Choroid plexus epithelial cell (primary cell): ENCODE measurements around the gene NLRP14.

Experiments
- DNase-seq: peaks from one replicate; pipeline ENCODE4 v3.0.0-alpha.2; 2010; ENCODE audit warnings: low read depth
- H3K4me3 ChIP-seq: 2 replicates; pipeline ENCODE4 v1.5.1; 2011; ENCODE audit warnings: low read depth, mild to moderate bottlenecking, control low read depth, low read length, moderate library complexity
- CTCF ChIP-seq: conservative IDR thresholded peaks from 2 replicates; pipeline ENCODE4 v1.5.1; 2011; ENCODE audit warnings: low read depth, mild to moderate bottlenecking, control low read depth, inconsistent platforms, low read length, moderate library complexity

The NLRP14 gene

GRCh38 chr11:6992457-6993417 lies 27.5 kb upstream of the NLRP14 start:
- TF ChIP-seq CTCF, result no peak
- peak overlapping the region; percentile 23 for H3K4me3 ChIP-seq
- DNase-seq, result peak; percentile 95

GRCh38 chr11:6995703-6996102 lies 24.6 kb upstream of the NLRP14 start:
- DNase-seq, result peak; percentile 21
- no peak overlapping the region for H3K4me3 ChIP-seq
- peak; percentile 17 for TF ChIP-seq CTCF

- H3K4me3 ChIP-seq, result no peak overlapping the region
- DNase-seq, result peak; percentile 44
- TF ChIP-seq CTCF, result no peak
Observed at GRCh38 chr11:7004482-7004881, 15.8 kb upstream of the NLRP14 start.

- no peak for DNase-seq
- TF ChIP-seq CTCF, result no peak
- no peak overlapping the region for H3K4me3 ChIP-seq
Observed at GRCh38 chr11:7014118-7014517, 6.2 kb upstream of the NLRP14 start.

- TF ChIP-seq CTCF, result no peak
- H3K4me3 ChIP-seq, result no peak overlapping the region
- DNase-seq, result no peak
Observed at GRCh38 chr11:7016011-7016410, 4.3 kb upstream of the NLRP14 start.

- DNase-seq, result peak; percentile 43
- peak overlapping the region; percentile 92 for H3K4me3 ChIP-seq
- TF ChIP-seq CTCF, result no peak
Observed at GRCh38 chr11:7019500-7020182, 638 bp upstream of the NLRP14 start.
